SU-DHL-6 (cell line): ENCODE measurements around the gene SDK2.

Experiments used
- H2AFZ ChIP-seq: fragments of 200-600 bp; sonication (generic); 2 replicates; pipeline ENCODE4 v1.6.1; 2014; ENCODE audit warnings: low read depth, mild to moderate bottlenecking, moderate library complexity, mixed read lengths, antibody characterized with exemption, low read length; ENCODE audit not compliant: severe bottlenecking
- H3F3A ChIP-seq: fragments of 200-600 bp; shearing (Covaris generic); 2 replicates; pipeline ENCODE4 v1.6.0; 2016; ENCODE audit warnings: antibody characterized with exemption, mild to moderate bottlenecking; ENCODE audit not compliant: insufficient read depth
- H3K27ac ChIP-seq: fragments of 200-600 bp; sonication (generic); 2 replicates; pipeline ENCODE4 v1.5.1; 2016; ENCODE audit warnings: low read depth, mild to moderate bottlenecking, low read length, moderate library complexity, mixed read lengths
- H3K27me3 ChIP-seq: fragments of 200-600 bp; sonication (generic), shearing (Covaris generic); 2 replicates; pipeline ENCODE4 v1.6.0; 2014; ENCODE audit warnings: mild to moderate bottlenecking, low read length
- H3K36me3 ChIP-seq: fragments of 200-600 bp; sonication (generic); 2 replicates; pipeline ENCODE4 v1.6.1; 2014; ENCODE audit warnings: mild to moderate bottlenecking, low read length, mixed read lengths
- H3K4me2 ChIP-seq: fragments of 300-600, 200-600 bp; shearing (Covaris generic), sonication (generic); 2 replicates; pipeline ENCODE4 v1.6.0; 2014; ENCODE audit warnings: low read length, low read depth, mild to moderate bottlenecking; ENCODE audit not compliant: poor library complexity, severe bottlenecking
- H3K4me3 ChIP-seq: fragments of 200-600 bp; sonication (generic); 2 replicates; pipeline ENCODE4 v1.5.1; 2014; ENCODE audit warnings: antibody characterized with exemption, low read length, mild to moderate bottlenecking, mixed read lengths; ENCODE audit not compliant: insufficient read depth, poor library complexity, severe bottlenecking
- H3K79me2 ChIP-seq: fragments of 200-600 bp; sonication (generic); 2 replicates; pipeline ENCODE4 v1.6.1; 2014; ENCODE audit warnings: mild to moderate bottlenecking, low read length, moderate library complexity; ENCODE audit not compliant: insufficient read depth
- H3K9ac ChIP-seq: fragments of 200-600 bp; sonication (generic); 2 replicates; pipeline ENCODE4 v1.7.0; 2014; ENCODE audit warnings: mild to moderate bottlenecking, low read length
- H3K9me2 ChIP-seq: fragments of 200-600 bp; sonication (generic); replicated peaks from 2 replicates; pipeline ENCODE4 v1.6.1; 2014; ENCODE audit warnings: low read length; ENCODE audit not compliant: insufficient read depth
- H3K9me3 ChIP-seq: fragments of 200-600 bp; sonication (generic); 2 replicates; pipeline ENCODE4 v1.6.1; 2014; ENCODE audit warnings: low read length, mixed read lengths; ENCODE audit not compliant: insufficient read depth
- H4K20me1 ChIP-seq: fragments of 200-600 bp; sonication (generic); 2 replicates; pipeline ENCODE4 v1.6.1; 2014; ENCODE audit warnings: low read depth, mild to moderate bottlenecking, antibody characterized with exemption, low read length, moderate library complexity, mixed read lengths
- CTCF ChIP-seq: fragments of 200-600 bp; sonication (generic); IDR thresholded peaks from one replicate; pipeline ENCODE4 v1.5.1; 2017; ENCODE audit warnings: antibody characterized with exemption, mild to moderate bottlenecking, low read length, moderate library complexity; ENCODE audit not compliant: insufficient read depth, poor library complexity, severe bottlenecking
- EZH2phosphoT487 ChIP-seq: fragments of 200-600 bp; sonication (generic), shearing (Covaris generic); conservative IDR thresholded peaks from 2 replicates; pipeline ENCODE4 v1.6.1; 2018; ENCODE audit warnings: mild to moderate bottlenecking, antibody characterized with exemption, low read length, moderate library complexity, mixed read lengths

The SDK2 gene

GRCh38 chr17:73592079-73592415 is 52.2 kb downstream of the SDK2 start:
- no peaks in the 10 kb centered on the region for H3K79me2 ChIP-seq
- H3K9ac ChIP-seq, result peak overlapping the region; percentile 15; the same call in 1 of the 2 replicates
- H3K4me2 ChIP-seq, result peak overlapping the region; percentile 57
- H4K20me1 ChIP-seq, result no peaks in the 10 kb centered on the region
- H2AFZ ChIP-seq, result no peak overlapping the region
- H3K27me3 ChIP-seq, result no peaks in the 10 kb centered on the region
- H3K9me3 ChIP-seq, result no peaks in the 10 kb centered on the region
- no peak overlapping the region for H3K4me3 ChIP-seq
- no peaks in the 10 kb centered on the region for H3K36me3 ChIP-seq
- H3K9me2 ChIP-seq, result no peaks in the 10 kb centered on the region
- H3F3A ChIP-seq, result no peaks in the 10 kb centered on the region
- TF ChIP-seq CTCF (no peak), EZH2phosphoT487 (no peak)
- H3K27ac ChIP-seq, result peak overlapping the region; percentile 89

DNA sequence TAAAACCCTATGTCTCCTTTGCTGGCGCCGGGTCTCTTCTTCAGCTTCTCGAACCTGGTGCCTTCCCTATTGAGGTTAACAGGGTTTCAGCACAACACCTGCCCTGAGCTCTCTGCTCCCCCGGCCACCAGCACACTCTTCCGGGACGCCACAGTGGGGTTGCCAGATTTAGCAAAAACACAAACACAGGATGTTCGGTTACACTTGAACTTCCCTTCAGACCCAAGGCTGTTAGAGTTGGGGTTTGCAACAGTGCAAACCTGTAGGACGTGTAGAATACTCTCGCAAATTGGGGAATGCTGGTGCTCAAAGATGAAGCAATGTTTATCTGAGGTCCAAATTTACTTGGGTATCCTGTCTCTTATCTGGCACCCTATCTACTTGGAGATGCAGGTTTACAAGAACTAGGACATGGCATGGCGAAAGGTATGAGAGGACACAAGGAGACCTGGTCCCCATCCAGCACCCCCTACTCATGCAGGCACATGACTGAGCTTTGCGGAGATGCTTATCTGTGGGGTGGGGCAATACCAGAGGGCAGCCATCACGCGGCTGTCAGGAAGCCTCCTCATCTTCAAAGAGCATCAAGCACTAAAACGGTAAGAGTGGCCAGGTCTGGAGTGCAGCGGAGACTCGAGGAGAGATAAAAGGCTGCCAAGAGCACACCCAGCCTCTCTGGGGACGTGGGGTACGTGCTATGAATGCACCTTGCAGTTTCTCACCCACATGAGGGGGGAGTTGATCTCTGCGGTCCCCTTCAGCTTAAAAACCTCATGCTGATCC is 52.8 kb downstream of the SDK2 start:
- Histone ChIP-seq H2AFZ (no peak overlapping the region), H3K27ac (peak overlapping the region; percentile 89), H3K4me3 (no peak overlapping the region)

DNA sequence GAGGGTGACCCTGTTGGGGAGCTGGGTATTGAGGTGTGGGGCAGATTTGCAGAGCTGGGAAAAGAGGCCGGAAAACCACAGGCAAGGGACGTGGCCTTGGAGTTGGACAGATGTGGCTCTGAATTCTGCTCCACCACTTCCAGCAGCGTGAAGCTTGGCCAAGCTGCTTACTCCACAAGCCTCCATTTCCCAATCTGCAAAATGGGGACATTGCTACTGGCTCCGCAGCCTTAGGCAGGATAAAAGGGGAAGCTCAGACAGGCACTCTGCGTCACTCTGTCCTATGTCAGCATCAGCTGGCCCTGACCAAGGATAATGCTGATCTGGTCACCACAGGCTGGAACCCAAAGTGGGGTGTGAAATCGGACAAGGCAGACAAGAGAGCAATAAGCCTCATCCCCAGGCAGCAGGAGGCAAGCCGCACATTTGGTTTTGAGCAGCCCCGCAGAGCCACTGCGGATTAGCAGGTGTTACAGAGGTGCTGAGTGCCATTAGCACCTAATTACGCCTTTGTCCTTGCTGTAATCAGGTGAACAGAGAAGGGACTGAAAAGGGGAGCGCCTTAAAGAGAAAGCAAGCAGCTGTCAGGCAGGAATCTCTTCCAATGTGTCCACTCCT is 54.8 kb downstream of the SDK2 start:
- no peak overlapping the region for H2AFZ ChIP-seq
- H3K27me3 ChIP-seq, result no peaks in the 10 kb centered on the region
- H3K4me2 ChIP-seq, result peak overlapping the region; percentile 14
- H3K4me3 ChIP-seq, result no peak overlapping the region
- no peak overlapping the region; the same call in 1 of the 2 replicates for H3K9ac ChIP-seq
- TF ChIP-seq EZH2phosphoT487, result no peak
- TF ChIP-seq CTCF, result no peak
- H3K27ac ChIP-seq, result peak overlapping the region; percentile 41
- no peaks in the 10 kb centered on the region for H4K20me1 ChIP-seq
- H3K36me3 ChIP-seq, result no peaks in the 10 kb centered on the region
- H3F3A ChIP-seq, result no peaks in the 10 kb centered on the region
- H3K9me2 ChIP-seq, result no peaks in the 10 kb centered on the region
- H3K79me2 ChIP-seq, result no peaks in the 10 kb centered on the region
- no peaks in the 10 kb centered on the region for H3K9me3 ChIP-seq

More for the DNA sequence above, 52.8 kb downstream of the SDK2 start:
- H3K9me3 ChIP-seq, result no peaks in the 10 kb centered on the region
- H3K9me2 ChIP-seq, result no peaks in the 10 kb centered on the region
- TF ChIP-seq CTCF (no peak), EZH2phosphoT487 (no peak)
- no peaks in the 10 kb centered on the region for H3K36me3 ChIP-seq
- H3K27me3 ChIP-seq, result no peaks in the 10 kb centered on the region
- H3K9ac ChIP-seq, result peak overlapping the region; percentile 15; the same call in 1 of the 2 replicates
- no peaks in the 10 kb centered on the region for H3F3A ChIP-seq
- H3K79me2 ChIP-seq, result no peaks in the 10 kb centered on the region
- peak overlapping the region; percentile 57 for H3K4me2 ChIP-seq
- no peaks in the 10 kb centered on the region for H4K20me1 ChIP-seq
